IMR-90 (cell line): ENCODE measurements around the gene CA4. TPM values are rescaled to one million over a fixed set of nuclear protein-coding genes. Genes with fewer than 3 reads are reported as not detected.

ENCODE experiments used
- ATAC-seq: fragments of 200-7000 bp; cut with Tn5 transposase; 2 replicates; pipeline ENCODE4 v1.9.1; 2020; ENCODE audit warnings: low read depth, mild to moderate bottlenecking, moderate library complexity
- BruUV-seq: library from RNA; stranded (reverse); fragments of 400-500 nt; replicated peaks from 2 replicates; lab custom pipeline; 2021; lab: Mats Ljungman, UMichigan
- CTCF ChIA-PET: fragments of 300-600 bp; formaldehyde crosslinking; extraction: SDS; loops from one replicate; lab custom pipeline; 2021; ENCODE audit warnings: antibody characterized with exemption; lab: Yijun Ruan, JAX
- POLR2A ChIA-PET: fragments of 300-600 bp; sonication (Branson Sonifier 250); formaldehyde crosslinking; loops from one replicate; lab custom pipeline; 2022; ENCODE audit warnings: antibody characterized with exemption; ENCODE audit not compliant: unreplicated experiment; lab: Charles Lee
- DNase-seq: peaks from one replicate; pipeline ENCODE4 v3.0.0; 2013
- H2AFZ ChIP-seq: replicated peaks from 2 replicates; pipeline ENCODE3; 2013; ENCODE audit warnings: low read length, mild to moderate bottlenecking; ENCODE audit not compliant: poor library complexity
- H2AK5ac ChIP-seq: 2 replicates; pipeline ENCODE4 v1.6.1; 2013; ENCODE audit warnings: low read depth, low read length, inconsistent platforms
- H2AK9ac ChIP-seq: replicated peaks from 2 replicates; pipeline ENCODE3; 2013; ENCODE audit warnings: mild to moderate bottlenecking, low read depth, low read length, moderate library complexity; ENCODE audit not compliant: poor library complexity
- H2BK120ac ChIP-seq: 2 replicates; pipeline ENCODE4 v1.6.1; 2013; ENCODE audit warnings: low read depth, low read length, inconsistent platforms
- H2BK15ac ChIP-seq: 3 replicates; pipeline ENCODE4 v1.6.1; 2013; ENCODE audit warnings: low read depth, low read length, inconsistent platforms
- H2BK20ac ChIP-seq: 2 replicates; pipeline ENCODE4 v1.6.1; 2013; ENCODE audit warnings: low read depth, mild to moderate bottlenecking, inconsistent platforms, low read length, moderate library complexity
- H2BK5ac ChIP-seq: 2 replicates; pipeline ENCODE4 v1.6.1; 2013; ENCODE audit warnings: mild to moderate bottlenecking, low read depth, low read length, inconsistent platforms; ENCODE audit not compliant: poor library complexity, severe bottlenecking
- H3K14ac ChIP-seq: replicated peaks from 2 replicates; pipeline ENCODE4 v1.6.1; 2013; ENCODE audit warnings: low read depth, low read length, inconsistent platforms
- H3K18ac ChIP-seq: 2 replicates; pipeline ENCODE4 v1.6.1; 2013; ENCODE audit warnings: low read depth, low read length, control low read depth
- H3K23ac ChIP-seq: 2 replicates; pipeline ENCODE4 v1.6.1; 2013; ENCODE audit warnings: low read depth, low read length, inconsistent platforms
- H3K27ac ChIP-seq: 2 replicates; pipeline ENCODE4 v1.5.1; 2013; ENCODE audit warnings: mild to moderate bottlenecking, control low read depth, low read length; ENCODE audit not compliant: insufficient read depth
- H3K27me3 ChIP-seq: 2 replicates; pipeline ENCODE4 v1.6.1; 2013; ENCODE audit warnings: low read length; ENCODE audit not compliant: control insufficient read depth, insufficient read depth
- H3K36me3 ChIP-seq: 2 replicates; pipeline ENCODE4 v1.6.1; 2013; ENCODE audit warnings: low read length, mixed read lengths; ENCODE audit not compliant: control insufficient read depth, insufficient read depth
- H3K4ac ChIP-seq: 2 replicates; pipeline ENCODE4 v1.6.1; 2013; ENCODE audit warnings: low read depth, low read length, inconsistent platforms
- H3K4me1 ChIP-seq: 2 replicates; pipeline ENCODE4 v1.6.1; 2013; ENCODE audit warnings: low read length, mixed read lengths; ENCODE audit not compliant: control insufficient read depth, insufficient read depth
- H3K4me2 ChIP-seq: 2 replicates; pipeline ENCODE4 v1.6.1; 2013; ENCODE audit warnings: low read depth, mild to moderate bottlenecking, control low read depth, low read length, moderate library complexity
- H3K4me3 ChIP-seq: 2 replicates; pipeline ENCODE4 v1.5.1; 2013; ENCODE audit warnings: low read depth, mild to moderate bottlenecking, control low read depth, low read length, moderate library complexity; ENCODE audit not compliant: insufficient read depth
- H3K56ac ChIP-seq: 2 replicates; pipeline ENCODE4 v1.6.1; 2013; ENCODE audit warnings: low read length, inconsistent platforms; ENCODE audit not compliant: insufficient read depth; ENCODE audit errors: extremely low read depth
- H3K79me1 ChIP-seq, 2 experiments: 2 replicates each; pipeline ENCODE4 v1.6.1; 2013; ENCODE audit warnings: low read length in 2 of 2, inconsistent platforms in 1 of 2, low read depth in 1 of 2
- H3K9ac ChIP-seq: 2 replicates; pipeline ENCODE4 v1.6.1; 2013; ENCODE audit warnings: low read depth, low read length, control low read depth
- H3K9me1 ChIP-seq: 2 replicates; pipeline ENCODE4 v1.6.1; 2013; ENCODE audit warnings: low read length, inconsistent platforms; ENCODE audit not compliant: insufficient read depth
- H3K9me3 ChIP-seq: 2 replicates; pipeline ENCODE4 v1.6.1; 2013; ENCODE audit warnings: low read length; ENCODE audit not compliant: control insufficient read depth, insufficient read depth
- H4K20me1 ChIP-seq: 2 replicates; pipeline ENCODE4 v1.6.1; 2013; ENCODE audit warnings: low read length, inconsistent platforms; ENCODE audit not compliant: insufficient read depth
- H4K5ac ChIP-seq: 2 replicates; pipeline ENCODE4 v1.6.1; 2013; ENCODE audit warnings: mild to moderate bottlenecking, low read depth, low read length, control low read depth
- H4K8ac ChIP-seq, 2 experiments: 2 replicates each; pipeline ENCODE4 v1.6.1; 2013; ENCODE audit warnings: low read depth in 2 of 2, low read length in 2 of 2, control low read depth in 1 of 2, inconsistent platforms in 1 of 2
- H4K91ac ChIP-seq: 2 replicates; pipeline ENCODE4 v1.6.1; 2013; ENCODE audit warnings: low read depth, low read length, inconsistent platforms; ENCODE audit not compliant: insufficient read depth
- CEBPB ChIP-seq: IDR thresholded peaks from 2 replicates; pipeline ENCODE4 v1.6.1; 2012; ENCODE audit warnings: low read depth, low read length, improper control_type of control experiment
- MAFK ChIP-seq: IDR thresholded peaks from 2 replicates; pipeline ENCODE4 v1.6.1; 2012; ENCODE audit warnings: low read depth, low read length, improper control_type of control experiment
- MAZ ChIP-seq: IDR thresholded peaks from 2 replicates; pipeline ENCODE4 v1.6.1; 2012; ENCODE audit warnings: low read depth, mild to moderate bottlenecking, low read length, improper control_type of control experiment, moderate library complexity, borderline replicate concordance
- MXI1 ChIP-seq: IDR thresholded peaks from 2 replicates; pipeline ENCODE4 v1.6.1; 2012; ENCODE audit warnings: low read depth, mild to moderate bottlenecking, low read length, moderate library complexity, borderline replicate concordance
- NFE2L2 ChIP-seq: fragments of 150-350 bp; IDR thresholded peaks from 2 replicates; pipeline ENCODE4 v1.6.1; 2016; ENCODE audit warnings: low read depth, mild to moderate bottlenecking, low read length
- POLR2A ChIP-seq: IDR thresholded peaks from 2 replicates; pipeline ENCODE4 v1.6.1; 2012; ENCODE audit warnings: mild to moderate bottlenecking, low read depth, low read length
- RFX5 ChIP-seq: IDR thresholded peaks from 2 replicates; pipeline ENCODE4 v1.8.0; 2012; ENCODE audit warnings: low read depth, mild to moderate bottlenecking, low read length, moderate library complexity
- SMC3 ChIP-seq: fragments of 150-350 bp; IDR thresholded peaks from 2 replicates; pipeline ENCODE4 v1.6.1; 2016; ENCODE audit warnings: low read depth, mild to moderate bottlenecking, antibody characterized with exemption, low read length, moderate library complexity
- WGBS, 2 experiments: methylation state at CpG; one replicate each; pipeline versions ENCODE4 v1.1.5 to v1.1.7; 2013; ENCODE audit warnings: missing lambda C conversion rate in 2 of 2; ENCODE audit not compliant: insufficient read length in 1 of 2; ENCODE audit errors: extremely low coverage in 2 of 2; 5-methylcytosine and 5-hydroxymethylcytosine counted together
- dilution Hi-C: fragments of 300-500 bp; cut with HindIII; formaldehyde crosslinking; loops from one replicate; pipeline ENCODE4 v1.14.3; 2018; ENCODE audit warnings: low sequenced_read_pairs; ENCODE audit not compliant: unreplicated experiment
- in situ Hi-C: fragments of 300-500 bp; cut with MboI; formaldehyde crosslinking; loops from 3 replicates; pipeline ENCODE4 v1.14.3; 2019; ENCODE audit warnings: low sequenced_read_pairs, inconsistent platforms, mixed read lengths
- intact Hi-C: fragments of 100-400 bp; cut with micrococcal nuclease; formaldehyde crosslinking; loops from 2 replicates; pipeline ENCODE4 v1.10.0; 2022
- polyA plus RNA-seq, 3 experiments: library from polyadenylated mRNA; depleted of rRNA; stranded (reverse); fragments of >200 nt; gene quantifications; 2 replicates each; pipeline ENCODE4 v1.2.3, GENCODE V29; 2012; ENCODE audit warnings: low replicate concordance in 1 of 3
- total RNA-seq: library from RNA; depleted of rRNA; stranded (reverse); fragments of >200 nt; gene quantifications from 2 replicates; pipeline ENCODE4 v1.2.3, GENCODE V29; 2012
- TF ChIP-seq, protein P1 (sequence below): fragments of 150-350 bp; IDR thresholded peaks from 2 replicates; pipeline ENCODE4 v1.6.1; 2017; ENCODE audit warnings: mild to moderate bottlenecking, antibody characterized with exemption, low read length, low read depth

CA4 gene
- total and polyA plus RNA-seq, 2 of the 4 experiments (the other 2 are of a cell fraction) = not detected

DNA sequence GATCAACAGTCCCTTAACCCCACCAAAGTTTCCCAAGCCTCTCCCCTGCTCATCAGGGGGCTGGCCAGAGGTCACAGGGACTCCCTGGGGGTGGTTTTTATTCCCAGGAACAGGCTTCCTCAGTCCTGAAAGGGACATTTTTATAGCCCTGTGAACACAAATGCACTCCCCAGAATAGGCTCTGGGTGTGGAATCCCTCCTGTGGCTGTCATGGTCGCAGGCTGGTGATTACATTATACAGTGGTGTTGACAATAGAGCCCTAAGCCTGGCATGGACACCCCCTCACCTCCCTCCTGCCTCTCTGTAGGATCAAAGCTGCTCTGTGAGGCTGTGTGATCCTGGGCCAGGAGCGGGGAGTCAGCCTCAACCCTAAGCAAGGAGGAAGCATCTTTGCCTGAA, 1.4 kb upstream of the CA4 start:
- Histone ChIP-seq H3K4ac (no peak overlapping the region), H3K23ac (no peak overlapping the region), H3K36me3 (no peaks in the 10 kb centered on the region), H2BK20ac (no peak overlapping the region), H3K4me1 (peaks cover 3% of the 10 kb centered on the region), H3K4me3 (no peak overlapping the region), H3K56ac (no peak overlapping the region), H3K4me2 (no peak overlapping the region), H2BK15ac (no peak overlapping the region), H3K79me1 (no peaks in the 10 kb centered on the region), H3K9me3 (no peaks in the 10 kb centered on the region), H2AK5ac (no peak overlapping the region), H3K9ac (no peak overlapping the region), H2BK5ac (no peak overlapping the region), H4K20me1 (no peaks in the 10 kb centered on the region), H2AFZ (no peak overlapping the region), H3K14ac (no peak overlapping the region), H2AK9ac (no peak overlapping the region), H3K18ac (no peak overlapping the region), H4K8ac (no peak overlapping the region), H2BK120ac (no peak overlapping the region), H4K5ac (no peak overlapping the region), H4K91ac (no peak overlapping the region), H3K27ac (no peak overlapping the region), H3K27me3 (peaks cover 86% of the 10 kb centered on the region), H3K9me1 (no peaks in the 10 kb centered on the region; the same call in 1 of the 2 replicates)
- dilution Hi-C loops (no loop called here), in situ Hi-C loops (loop anchor here (25.0 kb wide), 2 partner anchors 264 to 489 kb away; partner anchors contain the start of gene CHCT1), intact Hi-C loops (loop anchor here (10.0 kb wide), 1 partner anchor 486 kb away; no protein-coding TSS in a partner anchor)
- DNase-seq (no peak), ATAC-seq (no peak)
- POLR2A ChIA-PET = no interaction called here
- no CpG with 5 or more reads among the region's 2 CpGs for WGBS, 2 experiments
- CTCF ChIA-PET = no interaction called here
- no TSS peak for BruUV-seq
- TF ChIP-seq MAFK (no peak), MXI1 (no peak), CEBPB (no peak), SMC3 (no peak), RFX5 (no peak), NFE2L2 (no peak), POLR2A (no peak), MAZ (no peak)
- TF ChIP-seq, protein P1, sequence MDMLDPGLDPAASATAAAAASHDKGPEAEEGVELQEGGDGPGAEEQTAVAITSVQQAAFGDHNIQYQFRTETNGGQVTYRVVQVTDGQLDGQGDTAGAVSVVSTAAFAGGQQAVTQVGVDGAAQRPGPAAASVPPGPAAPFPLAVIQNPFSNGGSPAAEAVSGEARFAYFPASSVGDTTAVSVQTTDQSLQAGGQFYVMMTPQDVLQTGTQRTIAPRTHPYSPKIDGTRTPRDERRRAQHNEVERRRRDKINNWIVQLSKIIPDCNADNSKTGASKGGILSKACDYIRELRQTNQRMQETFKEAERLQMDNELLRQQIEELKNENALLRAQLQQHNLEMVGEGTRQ = no peak
